GM13976 (cell line): Measurements from ENCODE around the gene EEFSEC.

Experiments used
- DNase-seq: peaks from one replicate; pipeline ENCODE4 v3.0.0; 2012; ENCODE audit warnings: low spot score
- in situ Hi-C: fragments of 300-500 bp; cut with MboI; formaldehyde crosslinking; loops from one replicate; pipeline ENCODE4 v1.12.0; 2022; ENCODE audit warnings: low sequenced_read_pairs, mixed read lengths, inconsistent platforms; ENCODE audit not compliant: unreplicated experiment
- TF ChIP-seq, protein P1 (sequence below): IDR thresholded peaks from 2 replicates; pipeline ENCODE4 v1.5.1; 2012; ENCODE audit warnings: borderline replicate concordance, mild to moderate bottlenecking; ENCODE audit not compliant: insufficient read depth; ENCODE audit errors: extremely low read depth, missing control alignments, control extremely low read depth

EEFSEC gene

GRCh38 chr3:128430301-128430700, 277.0 kb downstream of the EEFSEC start:
- in situ Hi-C loops, result no loop called here
- TF ChIP-seq, protein P1, sequence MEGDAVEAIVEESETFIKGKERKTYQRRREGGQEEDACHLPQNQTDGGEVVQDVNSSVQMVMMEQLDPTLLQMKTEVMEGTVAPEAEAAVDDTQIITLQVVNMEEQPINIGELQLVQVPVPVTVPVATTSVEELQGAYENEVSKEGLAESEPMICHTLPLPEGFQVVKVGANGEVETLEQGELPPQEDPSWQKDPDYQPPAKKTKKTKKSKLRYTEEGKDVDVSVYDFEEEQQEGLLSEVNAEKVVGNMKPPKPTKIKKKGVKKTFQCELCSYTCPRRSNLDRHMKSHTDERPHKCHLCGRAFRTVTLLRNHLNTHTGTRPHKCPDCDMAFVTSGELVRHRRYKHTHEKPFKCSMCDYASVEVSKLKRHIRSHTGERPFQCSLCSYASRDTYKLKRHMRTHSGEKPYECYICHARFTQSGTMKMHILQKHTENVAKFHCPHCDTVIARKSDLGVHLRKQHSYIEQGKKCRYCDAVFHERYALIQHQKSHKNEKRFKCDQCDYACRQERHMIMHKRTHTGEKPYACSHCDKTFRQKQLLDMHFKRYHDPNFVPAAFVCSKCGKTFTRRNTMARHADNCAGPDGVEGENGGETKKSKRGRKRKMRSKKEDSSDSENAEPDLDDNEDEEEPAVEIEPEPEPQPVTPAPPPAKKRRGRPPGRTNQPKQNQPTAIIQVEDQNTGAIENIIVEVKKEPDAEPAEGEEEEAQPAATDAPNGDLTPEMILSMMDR, result no peak
- no peak for DNase-seq

- in situ Hi-C loops, result no loop called here
- DNase-seq, result no peak
- TF ChIP-seq, protein P1, result no peak
These were observed 277.4 kb downstream of the EEFSEC start for GRCh38 chr3:128430731-128431130.

DNA sequence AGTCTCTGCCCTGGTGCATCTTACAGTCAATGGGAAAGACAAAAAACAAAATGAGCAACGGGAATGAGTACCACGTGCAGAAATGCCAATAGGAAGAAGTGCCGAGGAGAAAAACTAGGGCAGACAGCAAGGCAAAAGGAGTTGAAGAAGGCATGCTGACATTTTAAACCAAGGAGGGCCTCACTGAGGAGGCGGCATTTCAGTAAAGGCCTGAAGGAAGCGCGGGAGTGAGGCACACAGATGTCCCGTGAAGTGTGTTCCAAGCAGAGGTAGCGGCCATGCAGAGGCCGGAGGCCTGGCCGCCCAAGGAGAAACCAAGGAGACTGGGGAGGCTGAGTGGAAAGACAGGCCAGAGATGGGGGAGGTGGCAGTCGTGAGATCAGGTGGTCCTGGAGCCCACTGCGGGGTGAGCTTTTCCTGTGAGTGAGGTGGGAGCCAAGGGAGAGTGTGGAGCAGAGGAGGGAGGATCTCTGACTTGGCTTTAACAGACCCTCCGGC, 278.6 kb downstream of the EEFSEC start:
- TF ChIP-seq, protein P1, result no peak
- DNase-seq, result no peak
- in situ Hi-C loops, result no loop called here

DNA sequence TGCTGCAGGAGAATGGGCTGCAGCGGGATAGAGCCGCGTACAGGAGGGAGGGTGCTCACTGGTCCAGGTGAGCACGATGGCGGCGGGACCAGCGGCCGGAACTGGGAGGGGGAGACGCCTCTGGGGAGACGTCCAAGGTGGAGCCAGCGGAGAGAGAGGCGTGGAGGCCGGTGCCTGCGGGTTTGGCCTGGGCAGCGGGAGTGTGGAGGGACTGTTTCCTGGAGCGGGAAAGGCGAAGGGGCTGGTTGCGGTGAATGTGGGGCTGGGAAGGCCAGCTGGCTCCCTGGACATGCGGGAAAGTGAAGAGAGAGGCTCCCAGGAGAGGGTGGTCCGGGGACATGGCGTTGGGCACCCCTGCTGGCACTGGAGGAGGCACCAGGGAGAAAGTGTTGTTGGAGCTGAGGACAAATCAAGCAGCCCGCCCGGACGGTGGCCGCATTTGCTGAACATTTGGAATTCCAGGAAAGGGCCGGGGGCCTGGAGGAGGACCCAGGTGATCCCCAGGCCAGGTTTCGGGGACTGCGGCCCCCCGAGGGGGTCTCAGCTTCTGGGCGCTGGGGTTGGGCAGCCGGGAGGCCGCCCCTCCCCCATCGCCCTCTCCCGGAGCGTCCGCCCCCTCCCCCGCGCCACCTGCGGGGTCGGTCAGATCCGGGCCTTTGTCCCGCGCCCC, 279.2 kb downstream of the EEFSEC start:
- in situ Hi-C loops, result no loop called here
- no peak for DNase-seq
- TF ChIP-seq, protein P1, result no peak

GRCh38 chr3:128432971-128433836, 279.9 kb downstream of the EEFSEC start:
- in situ Hi-C loops, result no loop called here
- no peak for DNase-seq
- TF ChIP-seq, protein P1, result no peak

DNA sequence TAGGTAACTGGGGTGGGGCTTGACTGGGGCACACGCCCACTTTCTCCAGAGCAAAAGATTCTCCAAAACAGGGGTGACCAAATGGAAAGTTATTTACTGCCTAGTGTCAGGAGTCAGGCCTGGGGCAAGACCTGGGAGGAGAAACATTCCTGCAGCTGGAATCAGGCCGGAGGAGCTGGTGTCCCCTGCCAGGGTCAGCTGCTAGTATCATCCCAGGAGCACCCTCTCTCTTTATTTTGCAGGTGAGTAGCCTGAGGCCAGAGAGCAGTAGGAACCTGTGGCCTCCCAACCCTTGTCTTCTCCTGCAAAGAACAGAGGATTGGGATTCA, 280.5 kb downstream of the EEFSEC start:
- in situ Hi-C loops, result no loop called here
- TF ChIP-seq, protein P1, result no peak
- DNase-seq, result no peak
